GM18867 (cell line): ENCODE data around the gene TAX1BP3.

Experiments
- ATAC-seq: cut with Tn5 transposase; IDR thresholded peaks from one replicate; pipeline ENCODE4 v1.9.1; 2021; ENCODE audit warnings: mild to moderate bottlenecking, moderate library complexity; ENCODE audit not compliant: unreplicated experiment

Gene TAX1BP3

DNA sequence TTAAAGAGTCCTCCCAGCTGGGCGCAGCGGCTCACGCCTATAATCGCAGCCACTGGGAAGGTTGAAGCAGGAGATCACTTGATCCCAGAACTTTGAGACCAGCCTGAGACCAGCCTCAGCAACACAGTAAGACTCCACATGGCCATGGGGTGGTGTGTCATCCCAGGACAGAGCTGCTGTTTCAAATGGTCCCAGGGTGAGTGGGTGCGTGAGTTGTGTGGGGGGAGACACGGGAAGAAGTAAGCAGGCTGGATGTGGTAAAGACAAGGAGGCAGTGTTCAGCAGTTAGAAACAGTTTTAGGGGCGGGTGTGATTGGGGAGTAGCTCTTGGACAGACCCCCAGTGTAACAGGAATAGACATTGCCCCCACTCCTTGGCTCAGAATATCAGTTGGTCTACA lies 36.1 kb downstream of the TAX1BP3 start:
- no peak for ATAC-seq

DNA sequence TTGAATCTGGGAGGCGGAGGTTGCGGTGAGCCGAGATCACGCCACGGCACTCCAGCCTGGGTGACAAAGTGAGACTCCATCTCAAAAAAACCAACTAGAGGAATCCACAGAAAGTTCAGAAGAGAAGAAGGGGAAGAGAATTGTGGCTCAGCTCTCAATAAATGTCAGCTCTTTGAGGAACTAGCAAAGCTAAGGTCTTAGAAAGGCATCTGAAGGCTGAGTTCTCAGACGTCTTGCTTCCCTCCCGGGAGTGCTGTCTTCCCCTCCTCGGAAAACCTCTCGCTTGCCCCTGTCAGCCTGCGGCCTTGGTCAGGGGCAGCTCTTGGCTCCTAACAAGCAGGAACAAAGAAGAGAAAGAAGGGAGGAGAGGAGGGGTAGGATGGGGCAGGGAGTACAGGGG lies 37.6 kb downstream of the TAX1BP3 start:
- ATAC-seq = no peak

DNA sequence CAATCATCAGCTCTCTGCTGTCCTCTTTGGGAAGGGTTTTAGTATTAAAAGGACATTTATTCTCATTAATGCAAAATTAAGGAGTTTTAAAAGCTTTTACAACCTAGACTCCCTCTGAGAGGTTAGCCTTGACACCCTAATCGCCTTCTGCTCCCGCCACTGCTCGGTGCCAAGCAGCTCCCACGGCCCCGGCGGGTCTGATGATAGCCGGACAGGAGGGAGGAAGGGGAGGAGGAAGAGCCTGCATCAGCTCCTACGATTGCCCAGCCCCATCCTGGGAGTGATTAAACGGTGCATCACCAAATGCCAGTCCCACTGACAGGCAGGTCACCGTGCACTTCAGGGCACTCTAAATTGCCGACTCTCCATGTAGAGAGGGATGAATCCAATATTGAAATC lies 40.6 kb downstream of the TAX1BP3 start:
- no peak for ATAC-seq

DNA sequence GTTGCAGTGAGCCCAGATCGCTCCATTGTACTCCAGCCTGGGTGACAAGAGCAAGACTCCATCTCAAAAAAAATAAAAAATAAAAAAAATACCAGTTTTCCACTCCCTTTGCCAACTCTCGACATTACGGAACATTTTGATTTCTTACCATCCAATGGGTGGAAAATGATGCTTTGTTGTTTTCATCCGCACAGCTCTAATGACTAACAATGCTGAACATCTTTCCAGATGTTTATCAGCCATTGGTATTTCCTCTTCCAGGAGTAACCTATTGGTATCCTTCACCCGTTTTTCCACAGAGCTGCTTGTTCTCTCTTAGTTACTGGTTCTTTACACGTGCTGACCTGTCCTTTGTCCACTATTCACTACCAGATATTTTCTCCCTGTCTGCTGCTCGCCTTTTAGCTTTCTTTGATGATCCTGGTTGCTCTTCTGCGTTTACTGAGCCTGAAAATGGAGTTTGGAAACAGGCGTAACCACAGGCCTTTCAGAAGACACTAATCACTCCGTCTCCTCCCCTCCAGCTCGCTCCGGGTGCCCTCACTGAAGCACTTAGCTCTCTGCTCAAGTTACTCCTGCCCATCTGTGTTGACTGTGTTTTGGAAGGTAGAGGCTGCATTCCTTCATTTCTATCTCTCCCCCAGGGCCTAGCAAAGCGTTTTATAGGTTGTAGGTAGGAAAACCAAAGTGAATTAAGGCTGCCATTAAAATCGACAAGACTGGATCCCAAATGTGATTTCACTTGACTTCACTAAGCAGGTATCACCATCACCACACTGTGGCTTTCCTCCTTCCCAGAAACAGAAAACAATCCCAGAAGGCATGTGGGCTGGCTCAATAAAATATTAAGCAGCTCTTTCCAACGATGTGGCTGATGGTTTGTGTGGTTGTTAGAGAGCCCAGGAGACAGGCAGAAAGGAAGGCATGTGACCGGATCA lies 41.3 kb downstream of the TAX1BP3 start:
- ATAC-seq = no peak

DNA sequence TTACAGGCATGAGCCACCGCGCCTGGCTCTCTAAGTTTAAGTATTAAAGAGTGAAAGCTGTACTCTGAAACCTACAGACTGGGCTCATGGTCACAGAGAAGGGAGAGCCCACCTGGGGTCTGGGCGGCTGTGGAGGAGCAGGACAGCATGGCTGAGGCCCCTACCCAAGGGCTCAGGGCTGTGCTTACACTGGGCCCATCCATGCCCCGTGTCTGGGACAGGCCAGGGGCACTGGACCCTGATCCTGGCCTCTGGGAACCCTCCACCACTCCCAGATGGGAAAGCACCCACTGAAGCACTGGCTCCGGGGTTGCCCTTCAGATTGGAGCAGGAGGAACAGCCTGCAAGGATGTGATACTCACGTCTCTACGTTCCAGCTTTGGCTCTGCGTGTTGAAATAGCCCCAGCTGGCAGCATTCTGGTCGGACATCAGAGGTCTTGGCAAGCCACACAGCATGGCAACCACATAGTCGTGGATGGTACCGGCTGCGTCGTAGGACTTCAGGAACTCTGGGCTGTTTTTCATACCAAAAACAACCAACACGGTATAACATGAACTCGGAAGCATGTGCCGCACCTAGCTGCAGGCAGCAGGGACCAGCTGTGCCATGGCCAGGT lies 45.3 kb downstream of the TAX1BP3 start:
- ATAC-seq = no peak

DNA sequence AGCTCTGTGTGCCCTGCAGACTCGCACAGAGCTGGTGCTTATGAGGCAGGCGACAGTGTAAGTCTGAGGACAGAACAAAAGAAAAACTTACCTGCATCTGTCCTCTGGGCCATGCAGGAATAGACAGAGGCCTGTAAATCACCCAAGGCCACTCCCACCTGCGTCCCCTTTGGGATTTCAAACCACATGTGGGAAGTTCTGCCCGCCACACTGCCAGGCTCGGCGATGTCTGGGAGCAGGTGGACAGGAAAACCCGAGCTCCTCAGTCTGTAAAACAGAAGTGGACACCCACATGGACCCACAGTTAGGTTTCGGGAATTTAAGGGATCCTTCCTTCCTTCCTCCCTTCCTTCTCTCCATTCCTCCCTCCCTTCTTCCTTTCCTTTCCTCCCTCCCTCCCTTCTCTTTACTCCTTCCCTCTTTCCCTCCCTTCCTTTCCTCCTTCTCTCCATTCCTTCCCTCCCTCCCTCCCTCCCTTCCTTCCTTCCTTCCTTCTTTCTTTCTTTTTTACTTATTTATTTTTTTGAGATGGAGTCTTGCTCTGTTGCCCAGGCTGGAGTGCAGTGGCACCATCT lies 47.1 kb downstream of the TAX1BP3 start:
- ATAC-seq = no peak

DNA sequence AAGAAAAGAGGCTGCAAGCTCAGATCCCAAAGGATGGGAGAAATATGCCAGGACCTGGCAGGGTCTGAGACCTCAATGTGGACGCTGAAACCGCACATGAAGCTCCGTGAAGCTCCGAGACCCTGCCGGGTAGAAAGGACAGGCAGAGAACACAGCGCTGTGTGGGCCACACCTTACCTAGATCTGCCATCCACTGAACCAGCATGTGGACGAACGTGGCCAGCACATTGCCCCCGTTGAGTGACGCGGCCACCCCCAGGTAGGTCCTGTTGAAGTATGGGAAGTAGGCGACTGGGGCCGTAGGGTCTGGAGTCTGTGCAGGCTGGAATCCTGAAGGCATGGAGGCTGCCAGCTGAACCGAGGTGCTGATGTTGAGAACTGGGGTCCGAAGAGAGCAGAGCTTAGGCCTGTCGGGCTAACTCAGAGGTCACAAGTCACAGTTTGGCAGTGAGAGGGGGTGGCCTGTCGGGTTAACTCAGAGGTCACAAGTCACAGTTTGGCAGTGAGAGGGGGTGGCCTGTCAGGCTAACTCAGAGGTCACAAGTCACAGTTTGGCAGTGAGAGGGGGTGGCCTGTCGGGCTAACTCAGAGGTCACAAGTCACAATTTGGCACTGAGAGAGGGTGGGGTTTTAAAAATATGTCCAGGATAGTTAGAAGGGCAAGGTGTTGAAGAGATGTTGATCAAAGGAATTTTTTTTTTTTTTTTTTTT lies 53.1 kb downstream of the TAX1BP3 start:
- ATAC-seq = no peak

DNA sequence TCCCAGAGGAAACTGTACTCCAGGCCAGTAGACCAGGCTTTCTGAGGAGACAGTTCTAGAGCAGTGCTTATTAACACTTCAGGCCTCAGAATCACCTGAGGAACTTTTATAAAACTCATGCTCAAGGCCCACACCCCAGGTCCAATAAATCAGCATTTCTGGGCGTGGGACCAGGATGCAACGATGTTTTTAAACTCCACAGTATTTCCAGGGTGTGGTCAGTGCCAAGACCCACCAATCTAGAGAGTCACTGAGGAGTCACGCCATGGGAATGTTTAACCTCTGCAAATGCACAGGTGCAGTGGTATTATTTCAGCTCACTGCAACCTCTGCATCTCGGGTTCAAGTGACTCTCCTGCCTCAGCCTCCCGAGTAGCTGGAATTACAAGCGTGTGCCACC lies 55.3 kb downstream of the TAX1BP3 start:
- no peak for ATAC-seq
